Tibial nerve (tissue), 4 donors: ENCODE measurements around the gene POU6F2. TPM values are rescaled to one million over a fixed set of nuclear protein-coding genes. Genes with fewer than 3 reads are reported as not detected.

ENCODE experiments used
- DNase-seq, 2 donors: peaks; one replicate each; pipeline ENCODE4 v3.0.0-alpha.2; 2019; ENCODE audit warnings: low spot score in 2 of 2
- H3K27ac ChIP-seq, 4 donors: fragments of 200-600 bp; sonication (generic) in 3 of 4; one replicate each; pipeline ENCODE4 v1.5.1; 2017 to 2019; ENCODE audit warnings: mild to moderate bottlenecking in 1 of 4
- H3K27me3 ChIP-seq, 2 donors: fragments of 200-600 bp; sonication (generic) in 1 of 2; one replicate each; pipeline versions ENCODE4 v1.5.1 to v1.6.0; 2017 to 2019
- H3K36me3 ChIP-seq, 3 donors: fragments of 200-600 bp; sonication (generic); one replicate each; pipeline ENCODE4 v1.5.1; 2018 to 2019
- H3K4me1 ChIP-seq, 4 donors: fragments of 200-600 bp; sonication (generic) in 3 of 4; one replicate each; pipeline ENCODE4 v1.5.1; 2017 to 2019
- H3K4me3 ChIP-seq, 4 donors: fragments of 200-600 bp; sonication (generic) in 3 of 4; one replicate each; pipeline ENCODE4 v1.5.1; 2017 to 2019; ENCODE audit warnings: mild to moderate bottlenecking in 1 of 4, moderate library complexity in 1 of 4
- H3K9me3 ChIP-seq, 4 donors: fragments of 200-600 bp; sonication (generic) in 3 of 4; one replicate each; pipeline ENCODE4 v1.5.1; 2017 to 2019
- EP300 ChIP-seq, 2 donors: sonication (generic); formaldehyde crosslinking; IDR thresholded peaks; one replicate each; pipeline ENCODE4 v1.6.1; 2017; ENCODE audit warnings: antibody characterized with exemption in 2 of 2, mild to moderate bottlenecking in 1 of 2
- POLR2A ChIP-seq, 2 donors: fragments of 450-650 bp; IDR thresholded peaks; one replicate each; pipeline ENCODE4 v1.6.1; 2017; ENCODE audit warnings: antibody characterized with exemption in 2 of 2, mild to moderate bottlenecking in 2 of 2, moderate library complexity in 2 of 2
- WGBS, 2 donors: methylation state at CpG; one replicate each; pipeline ENCODE4 v1.1.5; 2018; 5-methylcytosine and 5-hydroxymethylcytosine counted together
- total RNA-seq, 4 donors: library from RNA; depleted of rRNA; stranded (reverse); fragments of >200 nt; gene quantifications; one replicate each; pipeline ENCODE4 v1.1.0, GENCODE V29; 2016
- TF ChIP-seq, protein P1 (sequence below), 5 experiments: fragments of 200-600 bp in 3 of 5; fragments of 450-650 bp in 2 of 5; sonication (generic) in 3 of 5; IDR thresholded peaks; one replicate each; pipeline ENCODE4 v1.5.1; 2016 to 2019; ENCODE audit warnings: antibody characterized with exemption in 5 of 5, mild to moderate bottlenecking in 3 of 5, moderate library complexity in 2 of 5

Gene POU6F2
- total RNA-seq, 4 donors from 2014 or later, result 0.21 to 1.8 (median 1.3) TPM

DNA sequence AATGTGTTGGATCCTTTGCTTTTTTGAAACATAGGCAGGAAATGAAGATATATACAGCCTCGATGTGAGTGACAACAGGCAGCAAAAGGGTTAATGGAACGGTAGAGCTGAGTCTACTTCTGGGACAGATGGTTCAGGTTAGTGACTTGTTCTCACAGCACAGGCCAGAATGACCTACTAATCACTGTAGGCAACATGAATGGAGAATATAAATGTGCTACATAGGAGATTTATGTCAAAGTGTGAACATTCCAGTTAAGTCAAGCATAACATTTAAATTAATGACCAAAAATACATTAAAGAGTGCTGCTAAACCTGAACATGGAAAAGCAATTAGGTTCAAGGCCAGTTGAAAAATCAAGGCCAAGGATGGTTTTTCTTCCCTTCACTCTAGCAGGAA, 235.2 kb downstream of the POU6F2 start:
- 34 to 39% methylated on average over 2 of the region's 2 CpGs for WGBS, 2 donors
- TF ChIP-seq, protein P1, sequence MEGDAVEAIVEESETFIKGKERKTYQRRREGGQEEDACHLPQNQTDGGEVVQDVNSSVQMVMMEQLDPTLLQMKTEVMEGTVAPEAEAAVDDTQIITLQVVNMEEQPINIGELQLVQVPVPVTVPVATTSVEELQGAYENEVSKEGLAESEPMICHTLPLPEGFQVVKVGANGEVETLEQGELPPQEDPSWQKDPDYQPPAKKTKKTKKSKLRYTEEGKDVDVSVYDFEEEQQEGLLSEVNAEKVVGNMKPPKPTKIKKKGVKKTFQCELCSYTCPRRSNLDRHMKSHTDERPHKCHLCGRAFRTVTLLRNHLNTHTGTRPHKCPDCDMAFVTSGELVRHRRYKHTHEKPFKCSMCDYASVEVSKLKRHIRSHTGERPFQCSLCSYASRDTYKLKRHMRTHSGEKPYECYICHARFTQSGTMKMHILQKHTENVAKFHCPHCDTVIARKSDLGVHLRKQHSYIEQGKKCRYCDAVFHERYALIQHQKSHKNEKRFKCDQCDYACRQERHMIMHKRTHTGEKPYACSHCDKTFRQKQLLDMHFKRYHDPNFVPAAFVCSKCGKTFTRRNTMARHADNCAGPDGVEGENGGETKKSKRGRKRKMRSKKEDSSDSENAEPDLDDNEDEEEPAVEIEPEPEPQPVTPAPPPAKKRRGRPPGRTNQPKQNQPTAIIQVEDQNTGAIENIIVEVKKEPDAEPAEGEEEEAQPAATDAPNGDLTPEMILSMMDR (IDR thresholded peaks at IDR 0.05), result no peak
- no peak for TF ChIP-seq EP300 (IDR thresholded peaks at IDR 0.05)
- TF ChIP-seq POLR2A (IDR thresholded peaks at IDR 0.05), result no peak

DNA sequence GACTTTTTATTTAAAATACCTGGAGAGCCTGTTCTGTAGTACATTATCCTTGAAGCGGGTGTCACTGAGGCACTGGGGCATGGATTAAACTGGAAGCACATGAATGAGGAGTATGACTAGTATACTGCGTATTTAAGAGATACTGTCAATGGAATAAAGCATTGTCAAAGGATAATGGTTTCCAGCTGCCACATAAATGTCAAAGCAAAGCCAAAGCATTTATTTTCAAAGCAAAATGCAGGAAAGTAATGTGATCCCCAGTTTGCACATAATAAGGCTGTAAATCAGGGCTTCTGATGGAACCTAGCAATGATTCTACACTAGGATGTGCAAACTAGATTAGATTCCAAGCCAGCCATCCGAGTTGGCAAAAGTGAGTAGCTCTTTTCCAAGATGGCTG, 240.1 kb downstream of the POU6F2 start:
- 71 to 76% methylated on average over 3 of the region's 3 CpGs for WGBS, 2 donors
- Histone ChIP-seq H3K9me3 (no peaks in the 10 kb centered on the region), H3K36me3 (no peaks in the 10 kb centered on the region), H3K27me3 (no peaks in the 10 kb centered on the region), H3K4me1 (no peaks in the 10 kb centered on the region), H3K4me3 (no peak overlapping the region), H3K27ac (no peak overlapping the region)
- DNase-seq, result no peak
- TF ChIP-seq, protein P1 (IDR thresholded peaks at IDR 0.05), result no peak
- TF ChIP-seq POLR2A (IDR thresholded peaks at IDR 0.05) (no peak), EP300 (IDR thresholded peaks at IDR 0.05) (no peak)

More for the DNA sequence above, 235.2 kb downstream of the POU6F2 start:
- H3K9me3 ChIP-seq, result no peaks in the 10 kb centered on the region
- H3K4me1 ChIP-seq, result no peaks in the 10 kb centered on the region
- no peak overlapping the region for H3K27ac ChIP-seq
- H3K4me3 ChIP-seq, result no peak overlapping the region
- no peak for DNase-seq
- H3K27me3 ChIP-seq, result no peaks in the 10 kb centered on the region
- no peaks in the 10 kb centered on the region for H3K36me3 ChIP-seq

DNA sequence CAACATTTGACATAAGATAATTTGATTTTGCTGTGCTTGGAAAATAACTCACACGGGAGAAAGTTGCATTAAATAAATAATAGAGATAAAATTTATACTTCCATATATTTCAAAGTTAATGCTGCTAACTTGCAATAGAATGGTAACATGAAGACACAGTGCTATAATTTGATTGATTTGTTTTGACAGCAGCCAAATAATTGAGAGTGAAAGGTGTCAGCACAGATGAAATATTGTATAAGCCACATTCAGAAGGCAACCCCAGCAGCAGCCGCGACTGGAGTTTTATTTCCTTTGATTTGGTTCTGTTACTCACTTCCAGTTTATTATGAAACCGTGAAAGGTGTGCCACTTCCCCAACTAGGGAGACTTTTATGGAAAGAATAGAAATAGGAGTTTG, 242.2 kb downstream of the POU6F2 start:
- Histone ChIP-seq H3K36me3 (no peaks in the 10 kb centered on the region), H3K4me3 (no peak overlapping the region), H3K27me3 (no peaks in the 10 kb centered on the region), H3K27ac (no peak overlapping the region), H3K9me3 (no peaks in the 10 kb centered on the region), H3K4me1 (no peaks in the 10 kb centered on the region)
- DNase-seq, result no peak
- TF ChIP-seq, protein P1 (IDR thresholded peaks at IDR 0.05), result no peak
- TF ChIP-seq POLR2A (IDR thresholded peaks at IDR 0.05), result no peak
- WGBS, 2 donors, result 73 to 83% methylated on average over 4 of the region's 4 CpGs

DNA sequence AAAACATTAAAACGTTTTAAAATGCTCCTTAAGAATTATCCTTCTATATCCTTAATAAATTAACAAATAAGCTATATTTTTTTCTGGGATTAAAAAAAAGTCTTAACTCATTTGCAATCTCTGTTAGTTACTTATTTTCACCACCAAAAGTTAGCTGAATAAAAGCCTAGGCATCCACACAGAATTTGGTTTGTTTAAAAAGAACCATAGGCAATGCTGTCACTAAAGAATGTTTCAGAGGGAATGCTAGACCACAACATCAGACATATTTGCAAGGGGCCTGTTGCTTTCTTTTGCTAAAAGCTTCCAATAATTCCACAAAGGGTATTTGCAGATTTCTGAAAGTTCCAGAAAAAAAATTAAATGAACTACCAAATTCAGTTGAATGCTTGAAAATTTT, 244.2 kb downstream of the POU6F2 start:
- Histone ChIP-seq H3K4me3 (no peak overlapping the region), H3K9me3 (no peaks in the 10 kb centered on the region), H3K27me3 (no peaks in the 10 kb centered on the region), H3K4me1 (no peaks in the 10 kb centered on the region), H3K27ac (no peak overlapping the region), H3K36me3 (no peaks in the 10 kb centered on the region)
- TF ChIP-seq POLR2A (IDR thresholded peaks at IDR 0.05) (no peak), EP300 (IDR thresholded peaks at IDR 0.05) (no peak)
- TF ChIP-seq, protein P1 (IDR thresholded peaks at IDR 0.05), result no peak
- no peak for DNase-seq
- 63 to 64% methylated on average over 1 of the region's 1 CpG for WGBS, 2 donors

DNA sequence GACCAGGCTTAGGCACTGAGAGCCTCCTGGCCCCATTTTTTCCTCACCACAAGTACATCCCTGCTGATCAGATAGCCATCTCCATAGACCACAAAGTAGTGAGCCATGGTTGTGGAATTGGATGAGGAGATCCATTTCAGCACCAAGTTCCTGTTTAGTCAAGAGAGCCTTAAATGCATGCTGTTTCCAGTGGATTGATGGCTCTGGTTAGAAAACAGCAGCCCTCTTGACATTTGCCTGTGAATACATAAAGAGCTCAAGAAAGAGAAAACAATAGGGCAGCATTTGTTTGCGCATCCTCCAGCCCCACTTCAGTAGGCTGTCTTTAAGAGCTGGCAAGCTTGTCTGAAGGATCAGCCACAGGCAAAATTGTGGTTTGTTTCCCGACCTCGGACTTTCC, 251.2 kb downstream of the POU6F2 start:
- Histone ChIP-seq H3K27me3 (no peaks in the 10 kb centered on the region), H3K36me3 (no peaks in the 10 kb centered on the region), H3K4me3 (no peak overlapping the region), H3K9me3 (no peaks in the 10 kb centered on the region), H3K4me1 (no peaks in the 10 kb centered on the region), H3K27ac (no peak overlapping the region)
- no peak for DNase-seq
- TF ChIP-seq EP300 (IDR thresholded peaks at IDR 0.05), result no peak
- TF ChIP-seq, protein P1 (IDR thresholded peaks at IDR 0.05), result no peak
- no peak for TF ChIP-seq POLR2A (IDR thresholded peaks at IDR 0.05)
- 21 to 24% methylated on average over 3 of the region's 3 CpGs for WGBS, 2 donors
